Ectodermal cell (in vitro differentiated cells): ENCODE data around the gene TMEM181.
"Not testable (repeated sequence)": the region's sequence is repeated elsewhere in the genome, so short reads cannot be mapped to it uniquely, and the experiment has no call there.

Source experiments
- H3K27ac ChIP-seq: 2 replicates; pipeline ENCODE4 v1.7.0; 2013; ENCODE audit warnings: mild to moderate bottlenecking, low read depth, low read length; ENCODE audit not compliant: insufficient read depth, poor library complexity, severe bottlenecking
- H3K27me3 ChIP-seq: 2 replicates; pipeline ENCODE4 v1.7.0; 2013; ENCODE audit warnings: mild to moderate bottlenecking, low read length; ENCODE audit not compliant: insufficient read depth, control insufficient read depth, poor library complexity, severe bottlenecking
- H3K36me3 ChIP-seq: one replicate; pipeline ENCODE4 v1.7.0; 2013; ENCODE audit warnings: low read length; ENCODE audit not compliant: control insufficient read depth, insufficient read depth
- H3K4me1 ChIP-seq: one replicate; pipeline ENCODE4 v1.7.0; 2013; ENCODE audit warnings: low read length; ENCODE audit not compliant: control insufficient read depth, insufficient read depth
- H3K4me3 ChIP-seq: 2 replicates; pipeline ENCODE4 v1.7.0; 2013; ENCODE audit warnings: low read depth, low read length, control low read depth; ENCODE audit not compliant: insufficient read depth
- H3K9me3 ChIP-seq: 2 replicates; pipeline ENCODE4 v1.7.0; 2013; ENCODE audit warnings: mild to moderate bottlenecking, low read length, moderate library complexity; ENCODE audit not compliant: control insufficient read depth
- WGBS, 2 experiments: methylation state at CpG; one replicate each; pipeline ENCODE4 v1.1.7; 2013; ENCODE audit warnings: missing lambda C conversion rate in 2 of 2; 5-methylcytosine and 5-hydroxymethylcytosine counted together

The TMEM181 gene

DNA sequence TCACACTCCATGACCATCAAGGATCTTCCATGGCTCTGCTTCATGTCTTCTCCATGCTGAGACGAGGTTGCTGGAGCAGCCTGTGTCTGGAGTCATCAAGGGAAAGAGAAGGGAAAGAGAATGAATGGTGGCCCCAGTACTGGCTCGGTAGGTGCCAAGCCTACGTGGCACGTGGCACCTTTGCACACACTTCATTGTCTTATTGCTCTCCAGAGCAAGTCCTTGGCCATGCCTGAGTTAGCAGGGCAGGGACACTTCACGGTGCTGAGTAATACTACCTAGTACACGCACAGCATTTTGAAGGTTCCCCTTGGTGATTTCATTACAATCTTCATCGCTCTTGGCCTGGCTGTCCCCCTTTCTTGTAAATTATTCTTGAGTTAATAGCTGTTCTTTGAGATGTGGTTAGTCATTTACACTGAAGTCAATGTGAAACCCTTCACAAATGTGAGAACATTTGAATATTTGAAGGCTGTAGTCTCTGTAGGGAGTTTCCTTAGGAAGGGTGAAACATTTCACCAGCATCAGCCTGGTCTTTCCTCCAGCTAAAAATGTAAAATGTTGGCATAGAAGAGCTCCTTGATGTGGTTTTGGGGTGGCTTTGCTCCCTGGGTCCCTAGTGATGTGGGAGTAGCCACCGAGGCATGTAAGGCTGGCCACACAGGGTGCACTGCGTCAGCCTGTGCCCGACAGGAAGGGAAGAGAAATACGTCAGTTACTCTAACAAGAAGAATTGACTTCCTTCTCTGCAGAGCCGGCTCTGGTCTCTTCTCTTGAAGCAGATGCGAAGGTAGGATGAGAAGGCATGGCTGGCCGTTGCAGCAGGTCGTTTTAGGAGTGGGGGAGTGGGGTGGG, 89.6 kb downstream of the TMEM181 start, which contains the start of gene SYTL3:
Gene SYTL3 (plus strand): TSS at position 766 of the 855 bp plus-strand sequence. CDS start 13,215 bp downstream, outside the sequence.
- H3K4me1 ChIP-seq = no peaks in the 10 kb centered on the region
- H3K4me3 ChIP-seq = no peak within 1 kb of the TSS
- H3K9me3 ChIP-seq = no peaks in the 10 kb centered on the region
- H3K27ac ChIP-seq = no peak within 1 kb of the TSS
- 83 to 85% methylated on average over 13 to 15 of the region's 15 CpGs for WGBS, 2 experiments
- peaks cover 9% of the 10 kb centered on the region for H3K27me3 ChIP-seq
- H3K36me3 ChIP-seq = no peaks in the 10 kb centered on the region

DNA sequence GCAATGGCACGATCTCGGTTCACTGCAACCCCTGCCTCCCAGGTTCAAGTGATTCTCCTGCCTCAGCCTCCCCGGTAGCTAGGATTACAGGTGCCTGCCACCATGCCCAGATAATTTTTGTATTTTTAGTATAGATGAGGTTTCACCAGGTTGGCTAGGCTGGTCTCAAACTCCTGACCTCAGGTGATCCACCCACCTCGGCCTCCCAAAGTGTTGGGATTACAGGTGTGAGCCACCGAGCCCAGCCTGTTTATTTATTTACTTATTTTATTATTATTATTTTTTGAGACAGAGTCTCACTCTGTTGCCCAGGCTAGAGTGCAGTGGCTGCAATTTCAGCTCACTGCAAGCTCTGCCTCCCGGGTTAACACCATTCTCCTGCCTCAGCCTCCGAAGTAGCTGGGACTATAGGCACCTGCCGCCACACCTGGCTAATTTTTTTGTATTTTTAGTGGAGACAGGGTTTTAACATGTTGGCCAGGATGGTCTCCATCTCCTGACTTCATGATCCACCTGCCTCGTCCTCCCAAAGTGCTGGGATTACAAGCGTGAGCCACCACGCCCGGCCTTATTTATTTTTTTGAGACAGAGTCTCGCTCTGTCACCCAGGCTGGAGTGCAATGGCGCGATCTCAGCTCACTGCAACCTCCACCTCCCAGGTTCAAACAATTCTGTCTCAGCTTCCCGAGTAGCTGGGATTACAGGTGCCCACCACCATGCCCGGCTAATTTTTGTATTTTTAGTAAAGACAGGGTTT, 92.3 kb downstream of the TMEM181 start:
- H3K27ac ChIP-seq, H3K36me3 ChIP-seq, H3K4me3 ChIP-seq, H3K27me3 ChIP-seq, H3K4me1 ChIP-seq, H3K9me3 ChIP-seq: not testable (repeated sequence)
- 93 to 94% methylated on average over 15 to 16 of the region's 17 CpGs for WGBS, 2 experiments

DNA sequence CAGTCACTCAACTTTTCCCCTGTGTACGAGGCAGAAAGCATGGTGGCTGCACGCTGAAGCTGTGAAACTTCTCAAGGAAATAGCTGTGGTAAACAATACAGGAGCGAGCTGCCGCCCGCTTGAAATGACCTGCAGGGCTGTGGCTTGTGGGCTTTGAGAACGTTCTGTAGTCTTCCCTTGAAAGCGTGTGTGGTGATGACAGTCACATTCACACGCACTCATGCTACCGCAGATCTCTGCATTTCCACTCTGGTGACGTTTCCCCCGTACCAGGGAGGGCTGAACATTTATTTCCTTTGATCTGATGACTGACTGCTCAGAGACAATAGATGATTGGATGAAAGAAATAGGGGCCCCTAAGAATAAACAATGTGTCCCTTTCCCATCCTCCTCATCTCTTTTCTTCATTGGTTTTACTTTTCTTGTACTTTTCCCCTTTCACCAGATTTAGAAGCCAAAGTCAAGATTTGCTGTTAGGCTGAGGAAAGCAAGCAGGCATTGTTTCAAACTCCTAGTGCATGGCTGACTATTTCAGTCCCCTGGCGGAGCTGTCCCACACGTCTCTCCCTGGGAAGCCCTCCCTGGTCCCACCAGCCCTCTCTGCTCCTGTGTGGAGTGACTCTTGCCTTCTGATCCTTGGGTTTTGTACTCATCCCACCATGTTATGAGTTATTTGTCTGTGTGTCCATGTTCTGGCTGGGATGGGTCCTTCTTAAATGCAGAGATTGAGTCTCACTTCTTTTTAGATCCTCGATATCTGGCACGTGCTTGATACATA, 93.9 kb downstream of the TMEM181 start:
- 83 to 88% methylated on average over 15 of the region's 15 CpGs for WGBS, 2 experiments

DNA sequence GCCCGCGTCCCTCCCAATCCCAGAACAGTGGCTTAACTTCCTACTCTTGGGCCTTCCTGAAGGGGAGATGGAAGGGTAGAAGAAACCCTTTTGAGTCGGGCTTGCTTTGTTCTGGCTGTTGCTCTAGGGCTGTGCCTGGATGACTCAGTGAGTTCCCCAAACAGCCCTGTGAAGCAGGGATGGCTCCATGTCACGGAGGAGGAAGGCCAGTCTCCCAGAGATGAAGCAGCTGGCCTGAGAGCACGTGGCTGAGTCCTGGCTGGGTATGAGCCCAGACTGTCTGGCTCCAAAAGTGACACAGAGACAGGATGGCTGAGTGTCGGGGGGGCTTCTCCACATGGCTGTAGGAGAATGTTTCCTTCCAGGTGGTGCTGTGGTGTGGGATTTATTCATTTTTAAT, 94.6 kb downstream of the TMEM181 start:
- Histone ChIP-seq H3K4me3 (no peak overlapping the region), H3K27ac (no peak overlapping the region), H3K27me3 (no peaks in the 10 kb centered on the region), H3K36me3 (no peaks in the 10 kb centered on the region), H3K9me3 (no peaks in the 10 kb centered on the region), H3K4me1 (no peaks in the 10 kb centered on the region)
- WGBS, 2 experiments = 83 to 87% methylated on average over 6 of the region's 6 CpGs

More for the DNA sequence above, 93.9 kb downstream of the TMEM181 start:
- H3K4me3 ChIP-seq = no peak overlapping the region
- H3K36me3 ChIP-seq = no peaks in the 10 kb centered on the region
- no peaks in the 10 kb centered on the region for H3K4me1 ChIP-seq
- no peaks in the 10 kb centered on the region for H3K27me3 ChIP-seq
- no peak overlapping the region for H3K27ac ChIP-seq
- no peaks in the 10 kb centered on the region for H3K9me3 ChIP-seq

DNA sequence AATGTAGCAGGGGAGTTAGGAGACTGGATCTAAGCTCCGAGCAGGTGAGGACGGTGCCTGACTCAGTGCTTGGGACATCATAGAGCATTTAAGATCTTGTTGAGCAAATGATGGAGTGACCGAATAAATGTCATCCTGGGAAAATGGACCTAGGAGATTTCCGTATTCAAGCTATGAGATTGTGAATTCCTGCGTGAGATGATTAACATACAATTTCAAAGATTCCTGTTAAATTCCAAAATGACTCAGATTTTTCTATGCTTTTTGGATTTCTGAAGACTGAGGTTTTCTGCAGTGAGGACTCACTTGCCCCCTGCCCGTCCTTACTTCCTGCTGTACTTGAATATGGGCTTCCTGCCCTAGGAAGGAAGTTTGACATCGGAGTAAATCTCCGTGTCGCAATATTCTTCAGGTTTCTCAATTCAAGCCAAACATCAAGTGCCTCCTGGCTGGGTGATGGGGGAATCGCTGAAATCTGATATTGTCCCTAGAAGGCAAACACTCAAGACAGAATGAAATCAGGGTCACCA, 95.1 kb downstream of the TMEM181 start:
- H3K4me3 ChIP-seq = no peak overlapping the region
- H3K27ac ChIP-seq = no peak overlapping the region
- H3K36me3 ChIP-seq = no peaks in the 10 kb centered on the region
- no peaks in the 10 kb centered on the region for H3K4me1 ChIP-seq
- 95 to 96% methylated on average over 10 of the region's 10 CpGs for WGBS, 2 experiments
- H3K27me3 ChIP-seq = no peaks in the 10 kb centered on the region
- no peaks in the 10 kb centered on the region for H3K9me3 ChIP-seq

DNA sequence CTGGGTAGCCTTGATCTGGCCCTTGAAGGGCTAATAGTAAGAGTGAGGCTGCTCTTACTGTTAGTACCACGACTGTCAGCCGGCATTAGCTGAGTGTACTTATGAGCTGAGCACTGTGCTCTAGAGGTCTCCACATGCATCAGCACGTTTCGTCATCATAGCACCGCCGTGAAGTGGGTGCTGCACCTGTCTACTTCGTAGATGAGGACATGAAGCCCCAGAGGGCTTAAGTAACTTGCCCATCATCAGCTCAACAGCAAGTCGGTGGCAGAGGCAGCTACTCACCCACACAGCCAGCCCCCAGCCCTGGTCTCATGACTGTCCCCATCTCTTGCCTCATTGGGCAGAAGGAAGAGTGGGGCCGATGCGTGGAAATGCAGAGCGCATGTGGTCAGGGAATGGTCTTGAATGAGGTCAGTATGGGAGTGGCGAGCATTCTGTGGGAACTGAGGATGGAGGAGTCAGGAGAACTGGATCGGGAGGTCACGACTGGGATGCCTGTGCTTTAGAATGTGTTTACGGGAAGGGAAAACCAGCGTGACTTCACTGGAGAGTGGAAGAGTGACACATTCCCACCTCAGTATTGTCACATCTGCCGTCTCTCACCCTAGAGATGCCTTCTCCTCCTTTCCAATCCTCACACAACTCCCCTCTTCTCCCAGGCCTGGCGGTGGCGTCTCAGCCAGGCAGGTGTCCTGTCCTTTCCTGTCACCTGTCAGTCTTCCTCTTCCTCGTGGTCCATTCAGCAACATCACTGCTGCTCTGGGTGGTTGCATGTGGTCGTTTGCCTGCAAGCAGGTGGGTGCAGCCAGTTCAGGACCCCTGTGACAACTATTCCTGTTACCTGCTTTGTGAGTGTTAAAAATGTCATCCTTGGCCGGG, 95.9 kb downstream of the TMEM181 start:
- no peak overlapping the region for H3K27ac ChIP-seq
- H3K36me3 ChIP-seq = no peaks in the 10 kb centered on the region
- WGBS, 2 experiments = 85 to 86% methylated on average over 22 of the region's 22 CpGs
- H3K4me1 ChIP-seq = no peaks in the 10 kb centered on the region
- no peaks in the 10 kb centered on the region for H3K27me3 ChIP-seq
- no peak overlapping the region for H3K4me3 ChIP-seq
- H3K9me3 ChIP-seq = no peaks in the 10 kb centered on the region

DNA sequence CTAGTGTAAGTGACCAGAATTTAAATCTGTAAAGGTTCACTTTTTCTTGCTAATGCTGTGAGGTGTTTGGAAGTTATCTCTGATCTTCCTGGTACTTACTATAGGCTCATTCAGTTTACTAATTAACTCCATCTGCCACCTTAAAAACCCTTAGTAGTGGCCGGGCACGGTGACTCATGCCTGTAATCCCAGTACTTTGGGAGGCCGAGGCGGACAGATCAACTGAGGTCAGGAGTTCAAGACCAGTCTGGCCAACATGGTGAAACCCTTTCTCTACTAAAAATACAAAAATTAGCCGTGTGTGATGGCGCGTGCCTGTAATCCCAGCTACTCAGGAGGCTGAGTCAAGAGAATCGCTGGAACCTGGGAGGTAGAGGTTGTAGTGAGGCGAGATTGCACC, 97.1 kb downstream of the TMEM181 start:
- H3K36me3 ChIP-seq, H3K27me3 ChIP-seq, H3K9me3 ChIP-seq, H3K4me3 ChIP-seq, H3K4me1 ChIP-seq, H3K27ac ChIP-seq: not testable (repeated sequence)
- WGBS, 2 experiments = 86 to 91% methylated on average over 9 of the region's 9 CpGs

DNA sequence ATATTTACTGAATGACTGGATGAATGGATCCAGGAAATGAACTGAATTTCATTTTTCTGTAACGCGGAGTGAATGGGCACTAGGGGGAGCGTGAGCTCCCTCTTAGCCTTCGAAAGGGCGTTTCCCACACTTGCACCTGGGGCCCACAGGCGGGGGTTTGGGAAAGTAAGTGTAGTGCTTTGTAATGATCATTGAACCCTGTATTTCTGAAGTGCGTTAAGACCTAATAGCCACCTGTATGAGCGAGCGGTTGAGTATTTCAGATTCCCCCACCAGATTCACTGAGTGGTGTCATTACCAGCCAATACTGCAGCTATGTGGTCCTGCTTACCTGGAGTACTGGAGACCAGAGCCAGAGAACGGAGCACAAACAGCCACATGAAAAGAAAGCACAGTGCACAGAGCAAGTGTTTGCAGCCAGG, 100.5 kb downstream of the TMEM181 start:
- Histone ChIP-seq H3K27ac (no peak overlapping the region), H3K36me3 (no peaks in the 10 kb centered on the region), H3K4me1 (peaks cover 3% of the 10 kb centered on the region), H3K4me3 (no peak overlapping the region), H3K9me3 (no peaks in the 10 kb centered on the region), H3K27me3 (no peaks in the 10 kb centered on the region)
- 53 to 55% methylated on average over 10 of the region's 10 CpGs for WGBS, 2 experiments

DNA sequence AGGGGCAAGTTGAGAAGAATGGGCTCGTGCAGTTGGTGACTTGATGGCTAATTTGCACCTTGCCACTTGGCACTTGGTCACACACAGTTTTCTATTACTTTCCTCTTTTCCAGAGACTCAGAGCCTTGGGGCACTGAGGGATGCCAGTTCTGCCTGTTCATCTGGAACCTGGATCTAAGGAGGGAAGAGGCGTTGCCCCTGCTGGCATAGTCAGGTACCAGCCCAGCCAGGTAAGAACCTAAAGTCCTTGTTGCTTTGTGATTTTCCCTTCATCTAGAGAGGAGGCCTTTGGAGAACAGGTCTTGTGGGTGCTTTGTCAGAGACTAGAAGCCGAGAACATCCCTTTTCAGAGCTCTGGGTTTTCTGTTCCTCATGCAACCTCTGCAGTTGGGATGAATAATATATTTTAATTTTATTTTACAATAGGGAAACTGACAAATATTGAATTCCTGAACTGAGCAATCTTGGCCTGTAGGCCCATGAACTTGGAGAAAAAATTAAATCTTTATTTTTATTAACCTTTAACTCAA, 101.3 kb downstream of the TMEM181 start:
- peaks cover 3% of the 10 kb centered on the region for H3K4me1 ChIP-seq

More for the DNA sequence above, 101.3 kb downstream of the TMEM181 start:
- H3K27me3 ChIP-seq = no peaks in the 10 kb centered on the region
- no peak overlapping the region for H3K27ac ChIP-seq
- 92% methylated on average over 3 of the region's 3 CpGs for WGBS, 2 experiments
- no peaks in the 10 kb centered on the region for H3K36me3 ChIP-seq
- no peak overlapping the region for H3K4me3 ChIP-seq
- H3K9me3 ChIP-seq = no peaks in the 10 kb centered on the region
